CMK (cell line): ENCODE measurements around the gene TMEM74B.
A peak's percentile ranks its signal among the peaks of the same experiment; 100 is the strongest.

Experiments
- DNase-seq: peaks from one replicate; pipeline ENCODE4 v3.0.0-alpha.2; 2010; ENCODE audit warnings: low read depth

Gene TMEM74B

GRCh38 chr20:1205802-1206201, 21.0 kb upstream of the TMEM74B start:
- no peak for DNase-seq

- DNase-seq = no peak
Measured at GRCh38 chr20:1204576-1204975, 19.8 kb upstream of the TMEM74B start.

- DNase-seq = no peak
Measured at GRCh38 chr20:1204113-1204512, 19.3 kb upstream of the TMEM74B start.

- DNase-seq = no peak
Measured at GRCh38 chr20:1203630-1204029, 18.8 kb upstream of the TMEM74B start.

GRCh38 chr20:1202762-1203504, 18.2 kb upstream of the TMEM74B start, which contains the start of gene C20orf202:
TSS of gene C20orf202 (plus strand) at chr20:1203454. CDS start at chr20:1203586, 132 bp downstream.
- no peak for DNase-seq

- no peak for DNase-seq
Measured at GRCh38 chr20:1199964-1200363, 15.2 kb upstream of the TMEM74B start.

GRCh38 chr20:1199212-1199873, 14.6 kb upstream of the TMEM74B start:
- no peak for DNase-seq

- DNase-seq = no peak
Measured at GRCh38 chr20:1198751-1199150, 14.0 kb upstream of the TMEM74B start.

- DNase-seq = no peak
Measured at GRCh38 chr20:1197801-1198200, 13.0 kb upstream of the TMEM74B start.

GRCh38 chr20:1196634-1197033, 11.9 kb upstream of the TMEM74B start:
- DNase-seq = no peak

- DNase-seq = no peak
Measured at GRCh38 chr20:1195226-1195625, 10.4 kb upstream of the TMEM74B start.

GRCh38 chr20:1191299-1191698, 6.5 kb upstream of the TMEM74B start:
- no peak for DNase-seq

- DNase-seq = no peak
Measured at GRCh38 chr20:1190847-1191246, 6.1 kb upstream of the TMEM74B start.

- DNase-seq = no peak
Measured at GRCh38 chr20:1189827-1190226, 5.0 kb upstream of the TMEM74B start.

GRCh38 chr20:1188347-1188746, 3.6 kb upstream of the TMEM74B start:
- DNase-seq = no peak

- peak; percentile 65 for DNase-seq
Measured at GRCh38 chr20:1187605-1188171, 2.9 kb upstream of the TMEM74B start.

GRCh38 chr20:1186367-1186991, 1.7 kb upstream of the TMEM74B start:
- no peak for DNase-seq

GRCh38 chr20:1185790-1186334, 1.1 kb upstream of the TMEM74B start:
- peak; percentile 43 for DNase-seq

GRCh38 chr20:1185316-1185741, 548 bp upstream of the TMEM74B start:
- no peak for DNase-seq

- DNase-seq = no peak
Measured at GRCh38 chr20:1184260-1184637, 532 bp downstream of the TMEM74B start.

- DNase-seq = no peak
Measured at GRCh38 chr20:1183153-1183552, 1.6 kb downstream of the TMEM74B start.

- DNase-seq = no peak
Measured at GRCh38 chr20:1182106-1182505, 2.7 kb downstream of the TMEM74B start.

- no peak for DNase-seq
Measured at GRCh38 chr20:1180949-1181348, 3.8 kb downstream of the TMEM74B start.
